ENCODE data around the gene FMN2.

Gene FMN2

GRCh38 chr1:240244968-240245628 is 153.4 kb downstream of the FMN2 start (continued):
- TF ChIP-seq PATZ1 (CRISPR knock-in tag; IDR thresholded peaks at IDR 0.05; ENCODE audit: borderline replicate concordance) (no peak), CSDC2 (CRISPR knock-in tag; IDR thresholded peaks at IDR 0.05) (no peak), ZC3H10 (CRISPR knock-in tag; IDR thresholded peaks at IDR 0.05) (no peak), CSRNP3 (CRISPR knock-in tag; IDR thresholded peaks at IDR 0.05) (no peak), ESRRG (CRISPR knock-in tag; IDR thresholded peaks at IDR 0.05) (no peak), ZNF8 (CRISPR knock-in tag; IDR thresholded peaks at IDR 0.05) (no peak)

- TF ChIP-seq ZC3H10 (CRISPR knock-in tag; IDR thresholded peaks at IDR 0.05) (no peak), ZNF565 (CRISPR knock-in tag; conservative IDR thresholded peaks at IDR 0.05; ENCODE audit: low read depth) (no peak), ESRRG (CRISPR knock-in tag; IDR thresholded peaks at IDR 0.05) (no peak), ISL1 (CRISPR knock-in tag; IDR thresholded peaks at IDR 0.05) (no peak), CREB5 (CRISPR knock-in tag; IDR thresholded peaks at IDR 0.05; ENCODE audit: low read depth) (no peak), TOX (CRISPR knock-in tag; IDR thresholded peaks at IDR 0.05; ENCODE audit: borderline replicate concordance) (no peak), CSDC2 (CRISPR knock-in tag; IDR thresholded peaks at IDR 0.05) (no peak), ZNF8 (CRISPR knock-in tag; IDR thresholded peaks at IDR 0.05) (no peak), PPARA (CRISPR knock-in tag; IDR thresholded peaks at IDR 0.05; ENCODE audit: borderline replicate concordance) (no peak), TSHZ2 (CRISPR knock-in tag; IDR thresholded peaks at IDR 0.05) (no peak), OSR1 (CRISPR knock-in tag; IDR thresholded peaks at IDR 0.05) (no peak), SNAI2 (CRISPR knock-in tag; IDR thresholded peaks at IDR 0.05) (no peak), ZFP30 (CRISPR knock-in tag; IDR thresholded peaks at IDR 0.05) (no peak), TCF4 (CRISPR knock-in tag; IDR thresholded peaks at IDR 0.05; ENCODE audit: borderline replicate concordance) (no peak), ARNTL (CRISPR knock-in tag; IDR thresholded peaks at IDR 0.05; ENCODE audit: borderline replicate concordance, low read depth) (no peak), GLIS3 (CRISPR knock-in tag; IDR thresholded peaks at IDR 0.05) (no peak)
- peak; percentile 3; the same call in 2 of the 3 replicates for ATAC-seq
These were observed 153.9 kb downstream of the FMN2 start for GRCh38 chr1:240245629-240246020.

GRCh38 chr1:240247899-240248298 is 156.2 kb downstream of the FMN2 start:
- TF ChIP-seq ESRRG (CRISPR knock-in tag; IDR thresholded peaks at IDR 0.05) = no peak
- TF ChIP-seq CREB5 (CRISPR knock-in tag; IDR thresholded peaks at IDR 0.05; ENCODE audit: low read depth) = no peak
- TF ChIP-seq CSDC2 (CRISPR knock-in tag; IDR thresholded peaks at IDR 0.05) = no peak
- TF ChIP-seq BACH2 (CRISPR knock-in tag; IDR thresholded peaks at IDR 0.05; ENCODE audit: borderline replicate concordance) = no peak
- no peak for TF ChIP-seq ISL1 (CRISPR knock-in tag; IDR thresholded peaks at IDR 0.05)
- no peak for TF ChIP-seq PATZ1 (CRISPR knock-in tag; IDR thresholded peaks at IDR 0.05; ENCODE audit: borderline replicate concordance)
- no peak for TF ChIP-seq TOX (CRISPR knock-in tag; IDR thresholded peaks at IDR 0.05; ENCODE audit: borderline replicate concordance)
- TF ChIP-seq ZFP3 (CRISPR knock-in tag; IDR thresholded peaks at IDR 0.05) = no peak
- TF ChIP-seq TSHZ2 (CRISPR knock-in tag; IDR thresholded peaks at IDR 0.05) = no peak
- ATAC-seq = no peak
